WTC11 (cell line): ENCODE results near the gene MCUB.
"Not testable (repeated sequence)": the region's sequence is repeated elsewhere in the genome, so short reads cannot be mapped to it uniquely, and the experiment has no call there.

Source experiments
- CTCF ChIP-seq: fragments of 200-600 bp; IDR thresholded peaks from 2 replicates; pipeline ENCODE4 v1.8.0; 2022; ENCODE audit warnings: antibody characterized with exemption
- E2F4 ChIP-seq: sonication (generic); formaldehyde crosslinking; IDR thresholded peaks from 2 replicates; pipeline ENCODE4 v1.8.1; 2022; ENCODE audit warnings: low read depth, mild to moderate bottlenecking, moderate library complexity, missing genetic modification reagents, borderline replicate concordance

GRCh38 chr4:109678472-109678871 lies 118.4 kb downstream of the MCUB start:
- not testable (repeated sequence) for TF ChIP-seq CTCF; E2F4 (CRISPR knock-in tag)
